RWPE1 (cell line): ENCODE measurements around the gene DECR2.
"Not testable (repeated sequence)": the region's sequence is repeated elsewhere in the genome, so short reads cannot be mapped to it uniquely, and the experiment has no call there.

Experiments used
- CTCF ChIA-PET: fragments of 350-600 bp; sonication (Branson Sonifier 250); formaldehyde crosslinking; extraction: SDS; loops from one replicate; lab custom pipeline; 2021; lab: Yijun Ruan, JAX
- POLR2A ChIA-PET: fragments of 400-600 bp; formaldehyde crosslinking; extraction: SDS; loops from one replicate; lab custom pipeline; 2020; ENCODE audit warnings: antibody characterized with exemption; ENCODE audit not compliant: low non-redundant PET; lab: Yijun Ruan, JAX
- DNase-seq: peaks from one replicate; pipeline ENCODE4 v3.0.0; 2012; ENCODE audit warnings: low spot score
- H3K27ac ChIP-seq: fragments of 450-650 bp; 2 replicates; pipeline ENCODE4 v1.5.1; 2017
- TF ChIP-seq, protein P1 (sequence below): fragments of 450-650 bp; conservative IDR thresholded peaks from 2 replicates; pipeline ENCODE4 v1.5.1; 2017; ENCODE audit warnings: low read depth, mild to moderate bottlenecking

DECR2 gene

DNA sequence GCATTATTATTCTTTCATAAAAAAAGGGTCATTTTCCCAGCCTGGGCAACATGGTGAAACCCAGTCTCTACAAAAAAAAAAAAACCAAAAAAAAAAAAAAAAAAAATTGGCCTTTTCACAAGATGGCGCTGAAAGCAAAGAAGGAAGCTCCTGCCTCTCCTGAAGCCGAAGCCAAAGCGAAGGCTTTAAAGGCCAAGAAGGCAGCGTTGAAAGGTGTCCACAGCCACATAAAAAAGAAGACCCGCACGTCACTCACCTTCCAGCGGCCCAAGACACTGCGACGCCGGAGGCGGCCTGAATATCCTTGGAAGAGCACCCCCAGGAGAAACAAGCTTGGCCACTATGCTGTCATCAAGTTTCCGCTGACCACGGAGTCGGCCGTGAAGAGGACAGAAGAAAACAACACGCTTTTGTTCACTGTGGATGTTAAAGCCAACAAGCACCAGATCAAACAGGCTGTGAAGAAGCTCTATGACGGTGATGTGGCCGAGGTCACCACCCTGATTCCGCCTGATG lies 15.0 kb upstream of the DECR2 start:
- POLR2A ChIA-PET = no interaction called here
- DNase-seq = no peak
- TF ChIP-seq, protein P1, sequence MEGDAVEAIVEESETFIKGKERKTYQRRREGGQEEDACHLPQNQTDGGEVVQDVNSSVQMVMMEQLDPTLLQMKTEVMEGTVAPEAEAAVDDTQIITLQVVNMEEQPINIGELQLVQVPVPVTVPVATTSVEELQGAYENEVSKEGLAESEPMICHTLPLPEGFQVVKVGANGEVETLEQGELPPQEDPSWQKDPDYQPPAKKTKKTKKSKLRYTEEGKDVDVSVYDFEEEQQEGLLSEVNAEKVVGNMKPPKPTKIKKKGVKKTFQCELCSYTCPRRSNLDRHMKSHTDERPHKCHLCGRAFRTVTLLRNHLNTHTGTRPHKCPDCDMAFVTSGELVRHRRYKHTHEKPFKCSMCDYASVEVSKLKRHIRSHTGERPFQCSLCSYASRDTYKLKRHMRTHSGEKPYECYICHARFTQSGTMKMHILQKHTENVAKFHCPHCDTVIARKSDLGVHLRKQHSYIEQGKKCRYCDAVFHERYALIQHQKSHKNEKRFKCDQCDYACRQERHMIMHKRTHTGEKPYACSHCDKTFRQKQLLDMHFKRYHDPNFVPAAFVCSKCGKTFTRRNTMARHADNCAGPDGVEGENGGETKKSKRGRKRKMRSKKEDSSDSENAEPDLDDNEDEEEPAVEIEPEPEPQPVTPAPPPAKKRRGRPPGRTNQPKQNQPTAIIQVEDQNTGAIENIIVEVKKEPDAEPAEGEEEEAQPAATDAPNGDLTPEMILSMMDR = no peak
- no peak overlapping the region for H3K27ac ChIP-seq
- CTCF ChIA-PET = no interaction called here

DNA sequence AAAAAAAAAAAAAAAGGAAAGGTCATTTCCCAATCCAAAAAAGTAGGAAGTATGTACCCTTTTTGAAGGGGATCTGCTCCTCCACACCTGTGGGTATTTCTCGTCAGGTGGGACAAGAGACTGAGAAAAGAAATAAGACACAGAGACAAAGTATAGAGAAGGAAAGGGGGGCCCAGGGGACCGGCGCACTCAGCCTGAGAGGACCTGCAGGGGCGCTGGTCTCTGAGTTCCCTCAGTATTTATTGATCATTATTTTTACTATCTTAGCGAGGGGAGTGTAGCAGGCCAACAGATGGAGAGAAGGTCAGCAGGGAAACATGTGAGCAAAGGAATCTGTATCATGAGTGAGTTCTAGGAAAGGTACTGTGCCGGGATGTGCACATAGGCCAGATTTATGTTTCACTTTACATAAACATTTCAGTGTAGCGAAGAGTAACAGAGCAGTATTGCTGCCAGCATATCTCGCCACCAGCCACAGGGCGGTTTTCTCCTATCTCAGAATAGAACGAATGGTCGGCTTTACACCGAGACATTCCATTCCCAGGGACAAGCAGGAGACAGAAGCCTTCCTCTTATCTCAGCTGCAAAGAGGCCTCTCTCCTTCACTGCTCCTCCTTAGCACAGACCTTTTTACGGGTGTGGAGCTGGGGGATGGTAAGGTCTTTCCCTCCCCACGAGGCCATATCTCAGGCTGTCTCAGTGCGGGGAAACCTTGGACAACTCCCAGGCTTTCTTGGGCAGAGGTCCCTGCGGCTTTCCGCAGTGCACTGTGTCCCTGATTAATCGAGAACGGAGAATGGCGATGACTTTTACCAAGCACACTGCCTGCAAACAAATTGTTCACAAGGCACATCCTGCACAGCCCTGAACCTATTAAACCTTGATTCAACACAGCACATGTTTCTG lies 13.7 kb upstream of the DECR2 start:
- CTCF ChIA-PET, DNase-seq, H3K27ac ChIP-seq: not testable (repeated sequence)
- POLR2A ChIA-PET = interaction anchor here (0.6 kb wide), 1 partner anchor 1003 kb away, joined by 4 read pairs; no protein-coding TSS in a partner anchor

DNA sequence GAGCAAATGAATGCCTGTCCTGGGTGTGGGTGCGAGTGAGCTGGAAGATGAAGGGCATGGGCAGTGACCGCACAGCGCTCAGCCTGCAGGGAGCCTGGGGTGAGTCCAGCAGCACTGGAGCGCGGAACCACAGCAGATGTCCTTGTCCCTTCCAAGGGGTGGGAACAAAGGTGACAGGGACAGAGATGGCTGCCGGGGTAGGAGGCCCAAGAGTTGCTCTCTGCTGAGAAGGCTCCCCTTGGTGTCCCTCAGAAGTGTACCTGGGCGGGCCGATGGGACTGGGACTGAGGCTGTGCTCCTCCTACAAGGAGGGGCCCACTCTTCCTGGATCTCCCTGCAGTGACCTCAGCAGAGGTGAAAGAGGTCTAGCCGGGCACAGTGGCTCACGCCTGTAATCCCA lies 12.3 kb upstream of the DECR2 start:
- POLR2A ChIA-PET = no interaction called here

DNA sequence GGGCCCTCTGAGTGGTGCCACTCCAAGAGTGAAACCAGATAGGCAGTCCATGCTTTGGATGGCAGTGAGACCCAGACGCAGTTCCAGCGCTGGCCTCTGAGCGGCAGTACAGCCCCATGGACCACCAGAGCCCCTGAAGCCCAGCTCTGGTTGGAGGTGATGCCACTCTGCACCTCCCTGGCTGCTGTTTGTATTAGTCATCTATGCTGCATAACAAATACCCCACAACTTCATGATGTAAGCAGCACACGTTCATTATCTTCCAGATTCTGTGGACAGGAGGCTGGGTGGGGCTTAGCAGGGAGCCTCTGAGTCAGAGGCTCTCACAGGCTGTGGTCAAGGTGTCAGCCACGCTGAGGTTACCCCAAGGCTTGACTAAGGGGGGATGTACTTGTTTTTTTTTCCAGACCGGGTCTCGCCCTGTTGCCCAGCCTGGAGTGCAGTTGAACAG lies 9.8 kb upstream of the DECR2 start:
- CTCF ChIA-PET = interaction anchor here (0.6 kb wide), 1 partner anchor 331 kb away, joined by 3 read pairs; no protein-coding TSS in a partner anchor
- POLR2A ChIA-PET = no interaction called here
- DNase-seq = no peak
- TF ChIP-seq, protein P1 = peak; percentile 80
- H3K27ac ChIP-seq = no peak overlapping the region

More for the DNA sequence above, 12.3 kb upstream of the DECR2 start:
- H3K27ac ChIP-seq = no peak overlapping the region
- TF ChIP-seq, protein P1 = no peak
- CTCF ChIA-PET = no interaction called here
- no peak for DNase-seq

DNA sequence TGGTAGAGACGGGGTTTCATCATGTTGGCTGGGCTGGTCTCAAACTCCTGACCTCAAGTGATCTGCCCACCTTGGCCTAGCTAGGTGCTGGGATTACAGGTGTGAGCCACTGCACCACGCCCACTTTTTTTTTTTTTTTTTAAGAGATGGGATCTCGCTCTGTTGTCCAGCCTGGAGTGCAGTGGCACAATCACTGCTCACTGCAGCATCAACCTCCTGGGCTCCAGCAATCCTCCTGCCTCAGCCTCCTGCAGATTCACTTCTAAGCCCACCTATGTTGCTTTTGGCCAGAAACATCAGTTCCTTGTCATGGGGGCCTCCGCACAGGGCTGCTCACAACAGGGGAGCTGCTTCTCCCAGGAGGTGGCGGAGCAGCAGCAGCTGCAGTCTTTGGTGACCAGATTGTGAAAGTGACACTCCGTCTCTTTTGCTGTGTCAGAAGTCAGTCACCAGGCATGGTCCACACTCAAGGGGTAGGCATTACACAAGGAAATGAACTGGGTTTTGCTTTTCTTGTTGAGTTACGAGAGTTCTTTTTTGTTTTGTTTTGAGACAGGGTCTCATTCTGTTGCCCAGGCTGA lies 9.1 kb upstream of the DECR2 start:
- POLR2A ChIA-PET = no interaction called here
- DNase-seq = no peak
- CTCF ChIA-PET = interaction anchor here (0.6 kb wide), 1 partner anchor 332 kb away, joined by 3 read pairs; no protein-coding TSS in a partner anchor
- no peak overlapping the region for H3K27ac ChIP-seq
- TF ChIP-seq, protein P1 = no peak

DNA sequence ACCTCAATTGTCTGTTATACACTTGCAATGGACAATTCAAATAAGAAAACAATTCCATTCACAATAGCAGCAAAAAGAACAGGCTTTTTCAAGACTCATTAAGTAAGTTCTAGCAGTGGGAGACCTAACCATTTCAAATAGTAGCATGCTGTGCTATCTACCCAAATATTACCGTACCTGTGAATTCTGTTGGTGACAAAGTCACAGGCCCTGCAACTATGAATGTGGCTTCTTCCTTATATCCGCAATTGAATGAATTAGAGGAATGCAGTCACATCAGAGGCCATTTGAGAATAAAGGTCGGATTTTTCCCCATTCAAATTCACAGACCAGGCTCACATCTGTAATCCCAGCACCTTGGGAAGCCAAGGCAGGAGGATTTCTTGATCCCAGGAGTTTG lies 5.5 kb upstream of the DECR2 start:
- no peak for DNase-seq
- H3K27ac ChIP-seq = peak overlapping the region; percentile 89
- POLR2A ChIA-PET = no interaction called here
- TF ChIP-seq, protein P1 = no peak
- CTCF ChIA-PET = no interaction called here
